GM19238 (cell line): Measurements from ENCODE around the gene AFMID.
"Not testable (repeated sequence)": the region's sequence is repeated elsewhere in the genome, so short reads cannot be mapped to it uniquely, and the experiment has no call there.

ENCODE experiments used
- DNase-seq: peaks from one replicate; pipeline ENCODE4 v3.0.0; 2011; ENCODE audit warnings: low spot score; ENCODE audit not compliant: insufficient read length

AFMID gene

GRCh38 chr17:78154903-78155811 is 32.0 kb upstream of the AFMID start:
- no peak for DNase-seq

DNA sequence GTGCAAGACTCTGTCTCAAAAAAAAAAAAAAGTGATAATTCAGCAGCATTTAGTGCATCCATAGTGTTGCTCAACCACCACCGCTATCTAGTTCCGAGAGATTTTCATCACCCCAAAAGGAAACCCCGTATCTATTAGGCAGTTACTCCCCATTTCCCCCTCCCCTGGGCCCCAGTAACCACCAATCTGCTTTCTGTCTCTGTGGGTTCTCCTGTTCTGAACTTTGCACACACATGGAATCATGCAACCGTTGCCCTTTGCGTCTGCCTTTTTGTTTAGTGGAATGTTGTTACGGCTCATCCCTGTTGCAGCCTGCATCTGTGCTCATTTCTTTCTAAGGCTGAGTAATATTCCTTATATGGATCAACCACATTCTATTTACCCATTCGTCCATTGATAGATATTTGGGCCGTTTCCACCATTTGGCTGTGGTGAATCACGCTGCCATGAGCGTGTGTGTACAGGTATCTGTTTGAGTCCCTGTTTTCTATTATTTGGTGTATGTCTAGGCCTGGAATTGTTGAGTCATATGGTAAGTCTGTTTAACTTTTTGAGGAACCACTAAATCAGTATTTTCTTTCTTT is 27.5 kb upstream of the AFMID start:
- no peak for DNase-seq

DNA sequence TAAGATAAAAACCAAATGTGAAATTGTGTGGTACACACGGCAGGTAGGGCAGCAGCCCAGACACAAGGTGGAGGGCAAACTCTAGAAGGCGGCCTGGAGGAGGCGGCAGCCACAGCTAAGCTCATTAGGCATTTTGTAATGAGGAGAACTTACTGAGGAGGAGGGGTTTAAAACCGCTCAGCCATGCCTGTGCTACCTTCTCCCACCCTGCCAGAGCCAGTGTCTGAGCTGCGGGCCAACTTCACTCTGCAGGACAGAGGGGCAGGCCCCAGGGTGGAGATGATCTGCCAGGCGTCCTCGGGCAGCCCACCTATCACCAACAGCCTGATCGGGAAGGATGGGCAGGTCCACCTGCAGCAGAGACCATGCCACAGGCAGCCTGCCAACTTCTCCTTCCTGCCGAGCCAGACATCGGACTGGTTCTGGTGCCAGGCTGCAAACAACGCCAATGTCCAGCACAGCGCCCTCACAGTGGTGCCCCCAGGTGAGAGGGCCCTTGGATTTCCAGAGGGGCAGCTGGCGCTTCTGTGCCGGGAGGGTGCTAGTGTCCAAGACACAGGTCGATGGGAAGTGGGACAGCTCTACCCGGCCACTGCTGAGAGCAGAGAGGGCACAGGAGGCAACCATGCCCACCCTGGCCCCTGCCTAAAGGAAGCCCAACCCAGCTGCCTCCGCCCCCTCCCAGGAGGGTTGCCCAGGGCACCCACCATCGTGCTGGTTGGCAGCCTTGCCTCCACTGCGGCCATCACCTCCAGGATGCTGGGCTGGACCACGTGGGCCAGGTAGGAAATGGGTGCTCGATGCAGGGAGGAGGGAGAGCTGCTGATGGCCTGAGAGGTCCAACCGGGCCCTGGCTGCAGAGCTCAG is 23.0 kb upstream of the AFMID start:
- no peak for DNase-seq

DNA sequence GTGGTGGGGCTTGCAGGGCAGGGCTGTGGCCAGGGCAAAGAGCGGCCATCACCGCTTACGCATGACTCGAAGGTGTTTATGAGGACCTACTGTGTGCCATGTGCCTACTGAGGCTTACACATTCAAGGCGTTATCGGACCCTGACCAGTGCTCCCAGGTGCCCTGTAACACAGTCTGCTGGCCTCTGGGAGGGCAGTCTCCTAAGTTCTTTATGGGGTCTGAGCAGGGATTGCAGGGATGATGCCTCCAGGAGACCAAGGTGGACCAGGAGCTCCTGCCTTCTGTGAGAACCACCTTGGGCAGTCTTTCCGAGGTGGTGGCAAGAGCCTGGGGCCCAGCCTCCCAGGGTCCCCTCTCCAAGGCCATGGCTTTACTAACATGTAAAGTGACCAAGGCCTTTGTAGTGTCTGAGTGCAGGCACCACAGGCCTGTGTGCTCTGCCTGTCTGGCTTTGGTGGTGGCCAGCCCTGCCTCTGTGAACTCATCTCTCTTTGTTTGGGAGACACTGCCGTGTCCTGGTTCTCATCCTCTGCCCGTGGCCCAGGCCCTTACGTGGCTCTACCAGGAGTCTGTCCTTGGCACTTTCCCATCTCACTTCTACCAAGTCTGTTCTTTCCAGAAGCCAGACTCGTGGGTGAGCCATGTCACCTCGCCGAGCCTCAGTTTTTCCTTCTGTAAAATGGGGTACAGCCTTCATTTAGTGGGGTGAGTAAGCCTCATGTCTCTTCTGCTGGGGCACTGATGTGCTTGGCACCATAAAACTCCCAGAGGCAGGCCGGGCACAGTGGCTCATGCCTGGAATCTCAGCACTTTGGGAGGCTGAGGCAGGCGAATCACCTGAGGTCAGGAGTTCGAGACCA is 22.2 kb upstream of the AFMID start:
- DNase-seq = no peak

- no peak for DNase-seq
Measured at GRCh38 chr17:78166416-78166815, 20.7 kb upstream of the AFMID start.

GRCh38 chr17:78168242-78168902 is 18.8 kb upstream of the AFMID start, which contains the start of gene SYNGR2:
Gene SYNGR2, plus strand, starts transcription at chr17:78168581. Its CDS starts 36 bp downstream, at chr17:78168617.
- peak; percentile 91 for DNase-seq

DNA sequence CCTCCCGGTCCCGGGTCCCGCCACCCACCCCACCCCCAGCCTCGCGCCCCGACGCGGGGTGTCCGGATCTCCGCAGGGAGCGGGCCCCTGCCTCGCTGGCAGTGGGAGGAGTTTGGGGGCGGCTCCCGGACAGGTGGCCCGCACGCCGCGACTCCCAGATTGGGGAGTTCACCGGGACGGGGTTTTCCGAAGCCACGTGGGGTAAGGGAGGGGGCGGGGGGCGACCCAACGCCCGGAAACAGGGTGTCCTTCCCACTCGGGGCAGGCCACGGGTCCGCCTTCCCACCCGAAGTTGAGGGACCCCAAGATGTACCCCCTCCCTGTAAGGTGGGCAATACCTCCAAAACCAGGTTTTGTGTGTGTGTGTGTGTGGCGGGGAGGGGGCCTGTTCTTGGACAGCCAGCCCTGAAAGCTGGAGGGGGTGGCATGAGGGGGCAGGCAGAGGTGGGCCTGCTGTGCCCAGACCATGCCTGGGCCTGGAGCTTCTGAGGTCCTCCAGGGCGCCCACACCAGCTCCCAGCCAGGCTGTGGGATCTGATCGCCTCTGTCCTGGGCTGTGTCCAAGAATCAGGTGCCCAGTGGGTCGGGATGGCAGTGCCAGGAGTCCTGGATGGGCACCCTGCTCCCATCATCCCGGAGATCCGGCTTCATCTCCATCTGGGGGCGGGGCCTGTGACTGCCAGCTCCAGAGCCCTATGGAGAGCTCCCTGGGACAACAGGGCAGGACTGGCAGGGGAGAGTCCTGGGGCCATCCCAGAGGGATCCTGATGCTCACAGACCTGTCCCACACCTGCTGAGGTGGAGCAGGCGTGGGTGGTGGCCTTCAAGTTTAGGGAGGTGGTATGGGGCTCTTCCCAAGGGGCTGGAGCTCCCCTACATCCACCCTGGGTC is 18.0 kb upstream of the AFMID start:
- DNase-seq = peak; percentile 69

- no peak for DNase-seq
Measured at GRCh38 chr17:78170692-78171590, 16.2 kb upstream of the AFMID start.

DNA sequence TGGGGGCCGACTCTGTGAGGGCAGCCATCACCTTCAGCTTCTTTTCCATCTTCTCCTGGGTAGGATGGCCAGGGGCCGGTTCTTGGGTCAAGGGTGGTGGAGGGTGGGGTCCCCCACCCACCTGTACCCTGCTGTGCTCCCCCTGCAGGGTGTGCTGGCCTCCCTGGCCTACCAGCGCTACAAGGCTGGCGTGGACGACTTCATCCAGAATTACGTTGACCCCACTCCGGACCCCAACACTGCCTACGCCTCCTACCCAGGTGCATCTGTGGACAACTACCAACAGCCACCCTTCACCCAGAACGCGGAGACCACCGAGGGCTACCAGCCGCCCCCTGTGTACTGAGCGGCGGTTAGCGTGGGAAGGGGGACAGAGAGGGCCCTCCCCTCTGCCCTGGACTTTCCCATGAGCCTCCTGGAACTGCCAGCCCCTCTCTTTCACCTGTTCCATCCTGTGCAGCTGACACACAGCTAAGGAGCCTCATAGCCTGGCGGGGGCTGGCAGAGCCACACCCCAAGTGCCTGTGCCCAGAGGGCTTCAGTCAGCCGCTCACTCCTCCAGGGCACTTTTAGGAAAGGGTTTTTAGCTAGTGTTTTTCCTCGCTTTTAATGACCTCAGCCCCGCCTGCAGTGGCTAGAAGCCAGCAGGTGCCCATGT is 15.4 kb upstream of the AFMID start:
- DNase-seq = not testable (repeated sequence)

DNA sequence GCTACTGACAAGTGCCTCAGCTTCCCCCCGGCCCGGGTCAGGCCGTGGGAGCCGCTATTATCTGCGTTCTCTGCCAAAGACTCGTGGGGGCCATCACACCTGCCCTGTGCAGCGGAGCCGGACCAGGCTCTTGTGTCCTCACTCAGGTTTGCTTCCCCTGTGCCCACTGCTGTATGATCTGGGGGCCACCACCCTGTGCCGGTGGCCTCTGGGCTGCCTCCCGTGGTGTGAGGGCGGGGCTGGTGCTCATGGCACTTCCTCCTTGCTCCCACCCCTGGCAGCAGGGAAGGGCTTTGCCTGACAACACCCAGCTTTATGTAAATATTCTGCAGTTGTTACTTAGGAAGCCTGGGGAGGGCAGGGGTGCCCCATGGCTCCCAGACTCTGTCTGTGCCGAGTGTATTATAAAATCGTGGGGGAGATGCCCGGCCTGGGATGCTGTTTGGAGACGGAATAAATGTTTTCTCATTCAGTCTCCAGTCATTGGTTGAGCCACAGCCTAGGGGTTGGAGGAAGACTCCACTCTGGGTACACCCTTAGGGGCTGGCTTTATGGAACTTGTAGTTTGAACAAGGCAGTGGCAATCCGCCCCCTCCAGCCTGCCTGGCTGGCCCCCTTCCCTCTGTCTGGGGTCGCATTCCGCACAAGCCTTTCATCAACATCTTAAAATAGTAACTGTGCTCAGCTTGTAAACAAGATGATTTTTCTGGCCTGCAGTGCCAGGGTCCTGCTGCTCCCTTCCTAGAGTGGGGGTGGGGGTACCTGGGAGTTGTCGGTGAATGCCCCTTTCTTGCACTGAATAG is 14.7 kb upstream of the AFMID start:
- no peak for DNase-seq

DNA sequence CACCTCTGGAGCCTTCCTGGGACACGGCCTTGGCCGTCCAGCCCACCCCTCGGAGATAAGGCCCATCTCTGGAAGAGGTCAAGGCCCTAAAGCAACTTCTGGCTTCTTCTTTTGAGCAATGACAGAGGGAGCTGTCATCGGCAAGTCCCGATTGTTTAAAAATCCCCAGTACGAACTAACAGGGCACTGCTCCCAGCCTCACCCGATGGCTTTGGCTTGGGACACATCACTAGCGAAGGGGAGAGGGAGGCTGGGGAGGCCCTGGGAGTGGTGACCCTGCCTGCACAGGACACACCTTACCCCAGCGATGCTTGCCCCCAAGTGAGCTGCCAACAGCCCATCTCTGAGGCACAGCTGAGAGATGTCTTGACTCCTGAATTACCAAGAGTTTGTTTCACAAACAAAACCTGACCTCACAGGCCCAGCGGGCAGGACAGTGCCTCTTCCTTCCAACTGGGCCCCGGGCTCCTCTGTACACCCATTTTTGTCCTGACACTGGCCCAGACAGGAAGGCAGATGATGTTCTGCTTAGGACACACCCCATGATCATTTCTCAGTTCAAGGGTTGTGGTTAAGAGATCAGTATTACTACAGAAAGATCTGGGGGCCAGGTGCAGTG is 14.0 kb upstream of the AFMID start:
- DNase-seq = peak; percentile 62

- no peak for DNase-seq
Measured at GRCh38 chr17:78174346-78174869, 12.8 kb upstream of the AFMID start.

DNA sequence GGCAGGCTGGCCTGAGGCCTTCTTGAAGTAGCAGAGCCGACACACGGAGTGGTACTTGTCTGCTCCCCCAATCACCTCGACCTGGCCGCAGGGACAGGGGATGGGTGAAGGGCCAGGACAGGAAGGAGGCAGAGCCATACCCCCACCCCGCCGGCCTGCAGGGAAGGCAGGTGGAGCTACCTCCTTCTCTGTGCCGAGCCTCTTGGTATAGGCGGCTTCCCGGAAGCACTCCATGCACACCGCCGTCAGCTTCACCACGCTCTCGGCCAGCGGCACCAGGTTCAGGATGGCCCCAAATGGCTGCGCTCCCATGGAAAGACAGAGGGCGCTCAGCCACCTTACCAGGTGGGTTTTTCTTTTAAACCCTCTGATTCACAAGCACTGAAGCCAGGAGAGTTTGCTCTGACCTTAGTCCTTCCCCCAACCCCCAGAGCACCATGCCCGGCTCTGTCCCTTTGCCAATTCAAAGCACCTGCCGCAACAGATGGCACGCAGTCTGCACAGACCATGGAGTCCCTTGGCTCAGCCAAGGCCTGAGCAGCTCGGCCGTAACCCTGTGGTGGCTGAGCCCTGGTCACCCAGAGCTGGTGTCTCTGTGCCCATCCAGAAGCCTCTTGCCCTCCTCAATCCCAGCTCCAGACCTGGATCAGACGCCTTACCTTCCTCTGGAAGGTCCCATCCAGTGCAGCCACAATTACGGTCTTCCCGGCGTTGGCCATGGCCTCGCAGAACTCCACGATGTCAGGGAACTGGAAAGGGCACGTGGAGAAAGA is 12.1 kb upstream of the AFMID start:
- no peak for DNase-seq

GRCh38 chr17:78175643-78175981 is 11.6 kb upstream of the AFMID start:
- DNase-seq = no peak

DNA sequence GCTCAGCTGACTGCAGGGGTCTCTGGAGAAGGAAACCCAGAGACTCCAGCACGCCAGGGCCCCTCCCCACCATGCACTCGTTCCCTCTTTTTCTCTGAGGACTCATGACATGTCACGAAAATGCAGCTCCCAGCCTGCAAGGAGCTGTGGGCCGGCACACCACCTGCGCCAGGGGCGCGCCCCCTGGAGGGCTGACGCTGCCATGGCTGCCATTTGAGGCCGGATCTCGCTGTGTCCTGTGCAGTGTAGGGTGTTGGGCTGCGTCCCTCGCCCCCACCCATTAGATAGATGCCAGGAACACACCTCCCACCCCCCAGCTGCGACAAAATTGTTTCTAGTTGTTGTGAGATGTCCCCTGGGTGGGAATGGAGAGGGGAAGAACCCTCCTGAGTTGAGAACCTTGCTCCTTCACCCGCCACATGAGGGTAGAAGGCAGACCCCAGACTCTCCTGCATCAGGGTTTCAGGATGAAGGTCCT is 10.6 kb upstream of the AFMID start:
- DNase-seq = peak; percentile 65
